VCaP (cell line): ENCODE results near the gene PPP6R2.

Source experiments
- H3K27ac ChIP-seq: fragments of 450-650 bp; 2 replicates; pipeline ENCODE4 v1.5.1; 2017
- CTCF ChIP-seq: fragments of 450-650 bp; conservative IDR thresholded peaks from 2 replicates; pipeline ENCODE4 v1.5.1; 2017; ENCODE audit warnings: mild to moderate bottlenecking, moderate library complexity

Gene PPP6R2

GRCh38 chr22:50342651-50343540, at the start of gene PPP6R2:
PPP6R2 (plus strand) TSS chr22:50343327; CDS start chr22:50393909, 50,582 bp downstream.
- H3K27ac ChIP-seq: peak within 1 kb of the TSS; percentile 89

GRCh38 chr22:50293441-50294318, 49.4 kb upstream of the PPP6R2 start:
- no peak for TF ChIP-seq CTCF
- H3K27ac ChIP-seq: peak overlapping the region; percentile 15; the same call in 1 of the 2 replicates

More at GRCh38 chr22:50342651-50343540, at the start of gene PPP6R2:
- TF ChIP-seq CTCF: no peak; the same call in none of the 2 replicates

- TF ChIP-seq CTCF: no peak
- no peak overlapping the region; the same call in 1 of the 2 replicates for H3K27ac ChIP-seq
These were observed 48.8 kb upstream of the PPP6R2 start for GRCh38 chr22:50294319-50294656.

GRCh38 chr22:50296658-50297490, 46.3 kb upstream of the PPP6R2 start:
- no peak for TF ChIP-seq CTCF
- peak overlapping the region; percentile 5; the same call in 1 of the 2 replicates for H3K27ac ChIP-seq

GRCh38 chr22:50297510-50298265, 45.4 kb upstream of the PPP6R2 start:
- H3K27ac ChIP-seq: no peak overlapping the region
- no peak for TF ChIP-seq CTCF

GRCh38 chr22:50298266-50298637, 44.9 kb upstream of the PPP6R2 start:
- no peak for TF ChIP-seq CTCF
- H3K27ac ChIP-seq: no peak overlapping the region
